B cell (primary cell): ENCODE results near the gene CPPED1. TPM values are rescaled to one million over a fixed set of nuclear protein-coding genes. Genes with fewer than 3 reads are reported as not detected.

Source experiments
- ATAC-seq: fragments of 200-7000 bp; cut with Tn5 transposase; one replicate; pipeline ENCODE4 v1.10.0; 2021; ENCODE audit warnings: low read depth, mild to moderate bottlenecking, moderate number of reproducible peaks, moderate library complexity
- CTCF ChIA-PET: fragments of 350-600 bp; sonication (Branson Sonifier 250); formaldehyde crosslinking; loops from one replicate; lab custom pipeline; 2021; ENCODE audit warnings: antibody characterized with exemption, inconsistent platforms; lab: Charles Lee
- POLR2A ChIA-PET: fragments of 350-600 bp; sonication (Branson Sonifier 250); formaldehyde crosslinking; loops from one replicate; lab custom pipeline; 2021; ENCODE audit warnings: antibody characterized with exemption; lab: Charles Lee
- DNase-seq: peaks from one replicate; pipeline ENCODE4 v3.0.0; 2013
- H2AFZ ChIP-seq: 2 replicates; pipeline ENCODE4 v1.6.1; 2012; ENCODE audit warnings: mild to moderate bottlenecking, low read depth, low read length; ENCODE audit not compliant: insufficient read depth, poor library complexity, severe bottlenecking
- H3K27ac ChIP-seq, 2 donors: 1 replicate in 1 of 2; 2 replicates in 1 of 2; pipeline ENCODE4 v1.5.1; 2012 to 2013; ENCODE audit warnings: low read length in 2 of 2, mild to moderate bottlenecking in 2 of 2, moderate library complexity in 1 of 2
- H3K27me3 ChIP-seq, 4 experiments: fragments of 200-600 bp in 1 of 4; sonication (generic) in 1 of 4; replicated peaks in 1 of 4; 1 replicate in 2 of 4; 2 replicates in 2 of 4; pipeline versions ENCODE4 v1.6.1 to v1.7.0; 2013 to 2016; ENCODE audit warnings: low read length in 3 of 4, mild to moderate bottlenecking in 2 of 4, mixed read lengths in 1 of 4, moderate library complexity in 1 of 4; ENCODE audit not compliant: insufficient read depth in 4 of 4, control insufficient read depth in 3 of 4; ENCODE audit errors: control extremely low read depth in 1 of 4
- H3K36me3 ChIP-seq, 2 experiments: replicated peaks in 1 of 2; 1 replicate in 1 of 2; 2 replicates in 1 of 2; pipeline versions ENCODE4 v1.6.1 to v1.7.1; 2013; ENCODE audit warnings: low read length in 1 of 2; ENCODE audit not compliant: insufficient read depth in 2 of 2, control insufficient read depth in 1 of 2; ENCODE audit errors: control extremely low read depth in 1 of 2, extremely low read depth in 1 of 2
- H3K4me1 ChIP-seq, 2 donors: fragments of 200-600 bp in 1 of 2; sonication (generic) in 1 of 2; 1 replicate in 1 of 2; 2 replicates in 1 of 2; pipeline versions ENCODE4 v1.5.1 to v1.6.1; 2013 to 2017; ENCODE audit warnings: low read length in 2 of 2; ENCODE audit not compliant: control insufficient read depth in 2 of 2, insufficient read depth in 2 of 2
- H3K4me2 ChIP-seq: replicated peaks from 2 replicates; pipeline ENCODE3; 2012; ENCODE audit warnings: mild to moderate bottlenecking, low read depth, low read length; ENCODE audit not compliant: poor library complexity, severe bottlenecking
- H3K4me3 ChIP-seq, 5 experiments: fragments of 200-600 bp in 1 of 5; sonication (generic) in 1 of 5; 1 replicate in 3 of 5; 2 replicates in 2 of 5; pipeline versions ENCODE4 v1.5.1 to v1.7.0; 2011 to 2016; ENCODE audit warnings: low read length in 4 of 5, mild to moderate bottlenecking in 4 of 5, low read depth in 2 of 5, control low read depth in 1 of 5, moderate library complexity in 1 of 5; ENCODE audit not compliant: insufficient read depth in 1 of 5; ENCODE audit errors: control extremely low read depth in 1 of 5, extremely low read depth in 1 of 5
- H3K79me2 ChIP-seq: fragments of 200-600 bp; sonication (generic); one replicate; pipeline ENCODE4 v1.6.0; 2016; ENCODE audit warnings: low read length; ENCODE audit not compliant: control insufficient read depth, insufficient read depth
- H3K9ac ChIP-seq: fragments of 200-600 bp; sonication (generic); 2 replicates; pipeline ENCODE4 v1.6.1; 2017; ENCODE audit warnings: mild to moderate bottlenecking, low read length, moderate library complexity
- H3K9me3 ChIP-seq, 3 donors: one replicate each; pipeline versions ENCODE4 v1.6.1 to v1.7.1; 2013; ENCODE audit warnings: low read length in 2 of 3; ENCODE audit not compliant: control insufficient read depth in 2 of 3, insufficient read depth in 1 of 3; ENCODE audit errors: control extremely low read depth in 1 of 3
- H4K20me1 ChIP-seq: 2 replicates; pipeline ENCODE4 v1.6.0; 2012; ENCODE audit warnings: mild to moderate bottlenecking, low read length; ENCODE audit not compliant: insufficient read depth, control insufficient read depth, poor library complexity, severe bottlenecking
- H3K27ac Mint-ChIP-seq: one replicate; pipeline ENCODE4 v1.8.0; 2021; ENCODE audit warnings: mixed read lengths
- H3K27me3 Mint-ChIP-seq: one replicate; pipeline ENCODE4 v1.8.0; 2021; ENCODE audit warnings: mixed read lengths
- H3K4me1 Mint-ChIP-seq: one replicate; pipeline ENCODE4 v1.8.0; 2021; ENCODE audit warnings: mixed read lengths
- H3K4me3 Mint-ChIP-seq: one replicate; pipeline ENCODE4 v1.8.0; 2021; ENCODE audit warnings: mixed read lengths
- H3K9me3 Mint-ChIP-seq: one replicate; pipeline ENCODE4 v1.8.0; 2022; ENCODE audit warnings: mixed read lengths; ENCODE audit not compliant: insufficient read depth
- CTCF ChIP-seq: fragments of 200-600 bp; IDR thresholded peaks from one replicate; pipeline ENCODE4 v1.8.0; 2022; ENCODE audit warnings: antibody characterized with exemption, mild to moderate bottlenecking
- EZH2 ChIP-seq: IDR thresholded peaks from 2 replicates; pipeline ENCODE4 v1.6.1; 2012; ENCODE audit warnings: borderline replicate concordance, low read depth, mild to moderate bottlenecking, moderate library complexity, low read length; ENCODE audit not compliant: insufficient read depth, poor library complexity, severe bottlenecking
- WGBS: methylation state at CpG from one replicate; pipeline ENCODE4 v1.1.5; 2013; ENCODE audit warnings: missing lambda C conversion rate; ENCODE audit not compliant: insufficient coverage; 5-methylcytosine and 5-hydroxymethylcytosine counted together
- intact Hi-C: fragments of 100-400 bp; cut with micrococcal nuclease; formaldehyde crosslinking; loops from one replicate; pipeline ENCODE4 v1.10.0; 2022
- polyA plus RNA-seq: library from polyadenylated mRNA; depleted of rRNA; stranded (reverse); fragments of >200 nt; gene quantifications from 2 replicates; pipeline ENCODE4 v1.2.3, GENCODE V29; 2012
- total RNA-seq, 2 donors: library from RNA; stranded (reverse); fragments of 120-200 nt in 1 of 2; gene quantifications; 1 replicate in 1 of 2; 2 replicates in 1 of 2; pipeline versions ENCODE4 v1.2.3 to v1.2.4, GENCODE V29; 2013 to 2022

Gene CPPED1
- total and polyA plus RNA-seq, 2 donors (not counting 1 experiment from before 2014, with no cell fraction given) = 5.9 to 11.3 TPM

GRCh38 chr16:12653820-12654392 lies 149.8 kb downstream of the CPPED1 start:
- peaks cover 19% of the 10 kb centered on the region for H3K27me3 Mint-ChIP-seq
- H2AFZ ChIP-seq = no peak overlapping the region
- intact Hi-C loops = no loop called here
- no peaks in the 10 kb centered on the region for H3K4me1 Mint-ChIP-seq
- ChIA-PET CTCF (no interaction called here), POLR2A (no interaction called here)
- no peak overlapping the region for H3K4me2 ChIP-seq
- no peaks in the 10 kb centered on the region for H3K27me3 ChIP-seq
- H3K27ac ChIP-seq = no peak overlapping the region
- peaks cover 8% of the 10 kb centered on the region for H3K9me3 Mint-ChIP-seq
- WGBS = 69% methylated on average over 2 of the region's 2 CpGs
- H3K9me3 ChIP-seq = peaks cover 3 to 5% (median 5%) of the 10 kb centered on the region in 3 donors
- H3K27ac Mint-ChIP-seq = no peak overlapping the region
- H3K4me3 ChIP-seq = no peak overlapping the region
- TF ChIP-seq CTCF (no peak), EZH2 (no peak)
- no peak overlapping the region for H3K4me3 Mint-ChIP-seq
- H4K20me1 ChIP-seq = no peaks in the 10 kb centered on the region
- no peaks in the 10 kb centered on the region for H3K79me2 ChIP-seq
- H3K36me3 ChIP-seq = no peaks in the 10 kb centered on the region
- no peak for DNase-seq
- H3K9ac ChIP-seq = no peak overlapping the region
- ATAC-seq = no peak
- no peaks in the 10 kb centered on the region for H3K4me1 ChIP-seq

- ATAC-seq = no peak
Measured at GRCh38 chr16:12652924-12653323, 150.8 kb downstream of the CPPED1 start.

More at GRCh38 chr16:12652924-12653323, 150.8 kb downstream of the CPPED1 start:
- Histone ChIP-seq H3K27ac (no peak overlapping the region), H3K4me2 (no peak overlapping the region), H3K4me3 (no peak overlapping the region), H3K9ac (no peak overlapping the region), H3K9me3 (peaks cover 0 to 2% (median 2%) of the 10 kb centered on the region in 3 donors), H3K79me2 (no peaks in the 10 kb centered on the region), H3K36me3 (no peaks in the 10 kb centered on the region), H4K20me1 (no peaks in the 10 kb centered on the region), H3K4me1 (no peaks in the 10 kb centered on the region), H2AFZ (no peak overlapping the region), H3K27me3 (no peaks in the 10 kb centered on the region)
- POLR2A ChIA-PET = no interaction called here
- intact Hi-C loops = no loop called here
- DNase-seq = no peak
- WGBS = 91% methylated on average over 3 of the region's 4 CpGs
- Mint-ChIP-seq H3K4me3 (no peak overlapping the region), H3K27me3 (peaks cover 19% of the 10 kb centered on the region), H3K9me3 (peaks cover 5% of the 10 kb centered on the region), H3K27ac (no peak overlapping the region), H3K4me1 (no peaks in the 10 kb centered on the region)
- TF ChIP-seq EZH2 = no peak
- TF ChIP-seq CTCF = no peak
- CTCF ChIA-PET = no interaction called here
